Measurements from ENCODE around the gene PCSK1.

DNA sequence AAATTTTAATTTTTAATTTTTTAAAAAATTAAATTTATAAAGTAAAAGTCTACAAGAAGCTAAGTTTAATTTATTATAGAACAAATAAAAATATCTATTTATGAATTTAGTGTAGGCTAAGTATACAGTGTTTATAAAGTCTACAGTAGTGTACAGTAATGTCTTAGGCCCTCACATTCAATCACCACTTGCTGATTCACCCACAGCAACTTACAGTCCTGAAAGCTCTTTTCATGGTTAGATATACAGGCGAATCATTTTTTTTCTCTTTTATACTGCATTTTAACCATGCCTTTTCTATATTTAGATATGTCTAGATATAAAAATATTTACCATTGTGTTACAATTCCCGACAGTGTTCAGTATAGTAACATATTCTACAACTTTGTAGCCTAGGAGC lies 55.9 kb downstream of the PCSK1 start:
- TF ChIP-seq EZH2phosphoT487 (IDR thresholded peaks at IDR 0.05; ENCODE audit: insufficient read depth, low read depth) (no peak), EZH2 (IDR thresholded peaks at IDR 0.05; ENCODE audit: insufficient read depth, poor library complexity, severe bottlenecking) (no peak)

All from GM23248 (cell line).